Smooth muscle cell (in vitro differentiated cells): ENCODE measurements around the gene MASP2. TPM values are rescaled to one million over a fixed set of nuclear protein-coding genes. Genes with fewer than 3 reads are reported as not detected.

Source experiments
- DNase-seq: peaks from one replicate; lab custom pipeline; 2025; ENCODE audit not compliant: unreplicated experiment; lab: John Stamatoyannopoulos, UW
- H2AFZ ChIP-seq: fragments of 200-600 bp; sonication (generic); 2 replicates; pipeline ENCODE4 v1.6.0; 2016; ENCODE audit warnings: antibody characterized with exemption, low read depth, mild to moderate bottlenecking
- H3F3A ChIP-seq: fragments of 200-600 bp; sonication (generic); 2 replicates; pipeline ENCODE4 v1.6.0; 2017; ENCODE audit warnings: antibody characterized with exemption, low read depth
- H3K27ac ChIP-seq: fragments of 200-600 bp; sonication (generic); 2 replicates; pipeline ENCODE4 v1.5.1; 2016; ENCODE audit warnings: low read depth, mild to moderate bottlenecking
- H3K27me3 ChIP-seq: fragments of 200-600 bp; sonication (generic); 2 replicates; pipeline ENCODE4 v1.6.1; 2016; ENCODE audit warnings: low read depth, mild to moderate bottlenecking
- H3K36me3 ChIP-seq: fragments of 200-600 bp; sonication (generic); 2 replicates; pipeline ENCODE4 v1.5.1; 2016; ENCODE audit warnings: low read depth
- H3K4me1 ChIP-seq: fragments of 200-600 bp; sonication (generic); 2 replicates; pipeline ENCODE4 v1.5.1; 2016; ENCODE audit warnings: low read depth
- H3K4me2 ChIP-seq: fragments of 200-600 bp; sonication (generic); 2 replicates; pipeline ENCODE4 v1.6.0; 2016; ENCODE audit warnings: mild to moderate bottlenecking
- H3K4me3 ChIP-seq: fragments of 200-600 bp; sonication (generic); 2 replicates; pipeline ENCODE4 v1.5.1; 2016; ENCODE audit warnings: mild to moderate bottlenecking
- H3K79me2 ChIP-seq: fragments of 200-600 bp; sonication (generic); 2 replicates; pipeline ENCODE4 v1.6.0; 2016; ENCODE audit warnings: low read depth, mild to moderate bottlenecking
- H3K9ac ChIP-seq: fragments of 200-600 bp; sonication (generic); 2 replicates; pipeline ENCODE4 v1.6.0; 2016; ENCODE audit warnings: low read depth
- H3K9me3 ChIP-seq: fragments of 200-600 bp; sonication (generic); replicated peaks from 2 replicates; pipeline ENCODE4 v1.5.1; 2016; ENCODE audit warnings: low read depth
- H4K20me1 ChIP-seq: fragments of 200-600 bp; sonication (generic); 2 replicates; pipeline ENCODE4 v1.6.0; 2016; ENCODE audit warnings: low read depth
- WGBS: methylation state at CpG from one replicate; pipeline ENCODE4 v1.1.7; 2016; ENCODE audit warnings: low lambda C conversion rate; 5-methylcytosine and 5-hydroxymethylcytosine counted together
- polyA plus RNA-seq: library from polyadenylated mRNA; unstranded; fragments of >200 nt; fragmentation: Nextera tagmentation; extraction: Ambion mirVana; gene quantifications from 2 replicates; pipeline ENCODE4 v1.2.1, GENCODE V29; 2016
- total RNA-seq: library from RNA; depleted of rRNA; stranded (reverse); fragments of >200 nt; gene quantifications from 2 replicates; pipeline ENCODE4 v1.2.3, GENCODE V29; 2014
- TF ChIP-seq, protein P1 (sequence below): fragments of 200-600 bp; sonication (generic); IDR thresholded peaks from 2 replicates; pipeline ENCODE4 v1.5.1; 2017; ENCODE audit warnings: borderline replicate concordance, mild to moderate bottlenecking, antibody characterized with exemption; ENCODE audit not compliant: insufficient read depth, poor library complexity, severe bottlenecking

MASP2 gene
- total and polyA plus RNA-seq, 2 experiments from 2014 or later: 0.26 TPM; not detected in 1

DNA sequence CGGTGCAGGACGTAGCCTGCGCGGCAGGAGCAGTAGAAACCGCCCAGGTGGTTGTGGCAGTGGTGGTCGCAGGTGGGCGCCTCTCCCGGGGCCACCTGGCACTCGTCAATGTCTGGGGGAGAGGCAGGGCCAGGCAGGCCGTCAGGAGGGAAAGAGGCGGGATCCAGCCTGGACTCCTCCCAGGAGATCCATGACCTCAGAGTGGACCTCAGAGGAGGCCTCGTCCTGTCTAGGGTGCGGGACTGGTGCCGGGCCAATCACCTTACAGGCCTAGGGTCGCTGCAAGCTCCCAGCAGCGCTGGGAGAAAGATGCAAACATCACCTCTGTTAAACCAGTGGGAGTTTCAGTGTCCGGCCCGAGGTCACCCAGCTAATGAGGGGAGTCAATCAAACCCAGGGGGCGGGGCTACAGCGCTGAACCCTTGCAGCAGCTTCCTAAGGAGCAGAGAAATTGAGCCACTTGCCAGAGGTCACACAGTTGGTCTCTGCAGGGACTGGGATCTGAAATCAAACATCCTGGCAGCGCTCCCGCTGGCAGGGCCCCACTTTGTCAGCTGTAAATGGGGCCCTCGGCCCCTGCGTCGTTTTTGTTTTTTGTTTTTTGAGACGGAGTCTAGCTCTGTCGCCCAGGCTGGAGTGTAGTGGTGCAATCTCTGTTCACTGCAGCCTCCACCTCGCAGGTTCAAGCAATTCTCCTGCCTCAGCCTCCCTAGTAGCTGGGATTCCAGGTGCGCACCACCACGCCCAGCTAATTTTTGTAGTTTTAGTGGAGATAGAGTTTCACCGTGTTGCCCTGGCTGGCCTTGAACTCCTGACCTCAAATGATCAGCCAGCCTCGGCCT lies 1.4 kb downstream of the MASP2 start:
- H3K79me2 ChIP-seq: no peaks in the 10 kb centered on the region
- no peaks in the 10 kb centered on the region for H3K36me3 ChIP-seq
- DNase-seq: no peak
- no peak overlapping the region for H3K27ac ChIP-seq
- no peak overlapping the region for H3K4me3 ChIP-seq
- no peaks in the 10 kb centered on the region for H3K4me1 ChIP-seq
- TF ChIP-seq, protein P1, sequence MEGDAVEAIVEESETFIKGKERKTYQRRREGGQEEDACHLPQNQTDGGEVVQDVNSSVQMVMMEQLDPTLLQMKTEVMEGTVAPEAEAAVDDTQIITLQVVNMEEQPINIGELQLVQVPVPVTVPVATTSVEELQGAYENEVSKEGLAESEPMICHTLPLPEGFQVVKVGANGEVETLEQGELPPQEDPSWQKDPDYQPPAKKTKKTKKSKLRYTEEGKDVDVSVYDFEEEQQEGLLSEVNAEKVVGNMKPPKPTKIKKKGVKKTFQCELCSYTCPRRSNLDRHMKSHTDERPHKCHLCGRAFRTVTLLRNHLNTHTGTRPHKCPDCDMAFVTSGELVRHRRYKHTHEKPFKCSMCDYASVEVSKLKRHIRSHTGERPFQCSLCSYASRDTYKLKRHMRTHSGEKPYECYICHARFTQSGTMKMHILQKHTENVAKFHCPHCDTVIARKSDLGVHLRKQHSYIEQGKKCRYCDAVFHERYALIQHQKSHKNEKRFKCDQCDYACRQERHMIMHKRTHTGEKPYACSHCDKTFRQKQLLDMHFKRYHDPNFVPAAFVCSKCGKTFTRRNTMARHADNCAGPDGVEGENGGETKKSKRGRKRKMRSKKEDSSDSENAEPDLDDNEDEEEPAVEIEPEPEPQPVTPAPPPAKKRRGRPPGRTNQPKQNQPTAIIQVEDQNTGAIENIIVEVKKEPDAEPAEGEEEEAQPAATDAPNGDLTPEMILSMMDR: no peak
- H3K9me3 ChIP-seq: no peaks in the 10 kb centered on the region
- 78% methylated on average over 32 of the region's 32 CpGs for WGBS
- no peak overlapping the region for H2AFZ ChIP-seq
- no peaks in the 10 kb centered on the region for H3F3A ChIP-seq
- H3K9ac ChIP-seq: no peak overlapping the region
- no peak overlapping the region for H3K4me2 ChIP-seq
- H4K20me1 ChIP-seq: no peaks in the 10 kb centered on the region
- H3K27me3 ChIP-seq: no peaks in the 10 kb centered on the region

DNA sequence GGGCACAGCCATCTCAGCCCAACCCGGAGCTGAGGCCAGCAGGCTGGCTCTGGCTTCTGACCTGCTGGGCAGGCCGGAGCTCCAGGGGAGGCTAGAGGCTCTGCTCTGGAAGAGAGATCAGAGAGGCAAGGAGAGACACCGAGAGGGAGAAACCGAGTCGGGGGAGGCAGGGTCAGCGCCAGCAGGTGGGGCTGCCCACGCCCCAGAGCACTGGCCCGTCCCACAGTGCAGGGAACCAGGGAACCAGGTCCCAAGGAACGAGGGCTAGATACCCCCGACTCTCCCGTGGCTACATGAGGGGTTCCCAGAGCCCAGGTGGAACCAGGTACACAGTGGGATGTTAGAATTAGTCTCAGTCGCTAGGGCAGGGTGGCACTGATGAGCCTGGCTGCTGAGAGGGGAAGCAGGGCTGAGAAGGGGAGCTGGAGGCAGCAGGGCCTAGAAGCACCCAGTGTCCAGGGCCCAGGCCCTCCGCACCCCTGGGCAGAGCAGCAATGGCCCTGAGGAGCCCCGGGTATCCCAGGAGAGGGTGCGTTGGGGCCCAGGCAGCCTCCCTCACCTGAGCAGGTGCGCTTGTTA lies 2.1 kb downstream of the MASP2 start:
- H3K9me3 ChIP-seq: no peaks in the 10 kb centered on the region
- H3K4me2 ChIP-seq: no peak overlapping the region
- H3K9ac ChIP-seq: no peak overlapping the region
- H3K4me3 ChIP-seq: no peak overlapping the region
- no peaks in the 10 kb centered on the region for H3K36me3 ChIP-seq
- no peaks in the 10 kb centered on the region for H3K79me2 ChIP-seq
- H4K20me1 ChIP-seq: no peaks in the 10 kb centered on the region
- no peaks in the 10 kb centered on the region for H3F3A ChIP-seq
- 87% methylated on average over 16 of the region's 16 CpGs for WGBS
- H3K27me3 ChIP-seq: no peaks in the 10 kb centered on the region
- no peak for DNase-seq
- H3K4me1 ChIP-seq: no peaks in the 10 kb centered on the region
- no peak overlapping the region for H3K27ac ChIP-seq
- TF ChIP-seq, protein P1: no peak
- no peak overlapping the region for H2AFZ ChIP-seq

DNA sequence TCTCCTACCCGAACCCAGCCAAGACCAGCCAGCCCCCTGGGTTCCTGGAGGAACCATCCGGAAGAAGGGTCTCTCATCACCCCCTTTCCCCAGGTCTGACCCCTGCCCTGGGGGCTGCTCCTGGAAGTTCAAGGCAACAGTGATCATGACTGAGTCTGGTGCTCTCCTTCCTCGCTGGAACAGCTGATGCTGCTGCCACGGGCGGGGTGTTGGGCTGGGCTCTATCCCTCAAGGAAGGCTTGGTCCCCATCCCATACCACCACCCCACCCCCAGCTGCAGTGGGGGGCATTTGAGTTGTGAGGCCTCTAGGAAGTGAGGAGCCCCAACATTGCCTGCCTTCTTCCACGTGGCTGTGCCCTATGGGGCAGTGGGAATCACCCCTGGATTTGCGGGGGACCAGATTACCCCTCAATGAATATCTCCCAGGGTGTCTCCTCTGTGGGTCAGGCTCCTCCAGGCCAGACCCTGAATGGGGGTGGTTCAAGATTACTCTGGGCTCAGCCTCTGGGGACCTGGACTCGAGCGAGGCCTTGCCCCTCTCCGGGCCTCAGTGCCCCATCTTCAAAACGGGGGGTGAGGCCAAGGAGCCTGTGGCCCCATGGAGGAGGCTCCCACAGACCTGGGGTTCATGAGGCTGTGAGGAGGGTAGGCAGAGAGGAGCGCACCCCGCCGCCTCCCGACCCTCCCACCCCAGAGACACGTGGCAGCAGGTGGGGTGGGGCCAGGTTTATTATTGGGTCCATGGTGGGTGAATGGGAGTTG lies 2.8 kb downstream of the MASP2 start:
- TF ChIP-seq, protein P1: no peak
- DNase-seq: no peak
- H3K27me3 ChIP-seq: no peaks in the 10 kb centered on the region
- H3K27ac ChIP-seq: no peak overlapping the region
- no peak overlapping the region for H3K4me3 ChIP-seq
- H3K4me1 ChIP-seq: no peaks in the 10 kb centered on the region
- no peaks in the 10 kb centered on the region for H4K20me1 ChIP-seq
- no peak overlapping the region for H3K9ac ChIP-seq
- H3K79me2 ChIP-seq: no peaks in the 10 kb centered on the region
- no peaks in the 10 kb centered on the region for H3K9me3 ChIP-seq
- no peak overlapping the region for H2AFZ ChIP-seq
- H3K36me3 ChIP-seq: no peaks in the 10 kb centered on the region
- H3F3A ChIP-seq: no peaks in the 10 kb centered on the region
- no peak overlapping the region for H3K4me2 ChIP-seq
- WGBS: 85% methylated on average over 16 of the region's 16 CpGs
